ENCODE results near the gene TESK2. TPM values are rescaled to one million over a fixed set of nuclear protein-coding genes. Genes with fewer than 3 reads are reported as not detected.

Gene TESK2
- total and polyA plus RNA-seq, 2 of the 8 experiments (the other 6 are each of a cell fraction or from before 2014, with no cell fraction given) = 10.8 to 12.6 TPM

DNA sequence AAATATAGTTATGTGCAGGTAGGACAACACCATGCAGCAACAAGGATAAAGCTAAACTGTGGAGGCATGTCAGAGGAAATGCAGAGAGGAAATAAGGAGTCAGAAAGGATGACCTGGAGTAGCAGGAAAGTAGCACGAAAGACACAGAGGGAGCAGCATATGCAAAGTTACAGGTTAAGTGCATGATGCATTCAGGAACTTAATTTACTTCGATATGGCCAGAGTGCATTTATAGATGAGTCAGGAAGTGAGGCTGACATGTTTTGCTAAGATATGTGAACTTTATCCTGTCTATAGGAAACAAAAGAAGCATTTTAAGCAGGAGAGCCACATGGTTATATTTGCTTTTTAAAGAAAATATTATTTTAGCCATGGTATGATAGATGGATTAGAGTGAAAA is 135.3 kb downstream of the TESK2 start (continued):
- TF ChIP-seq JUND (IDR thresholded peaks at IDR 0.05; ENCODE audit: low read length) (no peak), SAP30 (IDR thresholded peaks at IDR 0.05; ENCODE audit: insufficient read depth, insufficient replicate concordance, low read length) (no peak), JUN (IDR thresholded peaks at IDR 0.05; ENCODE audit: low read depth, low read length) (no peak), KDM1A (IDR thresholded peaks at IDR 0.05; ENCODE audit: borderline replicate concordance, low read length) (no peak), POLR2A (IDR thresholded peaks at IDR 0.05; ENCODE audit: control extremely low read depth in 1 of 2, low read depth in 2 of 2, low read length in 2 of 2) (no peak)
